Measurements from ENCODE around the gene ZNF554.
A peak's percentile ranks its signal among the peaks of the same experiment; 100 is the strongest.

Gene ZNF554

GRCh38 chr19:2867025-2867991 is 47.6 kb downstream of the ZNF554 start, which contains the start of gene ZNF556:
Gene ZNF556 (plus strand): TSS chr19:2867335. CDS start chr19:2867422, 87 bp downstream.
- peak; percentile 100 for DNase-seq (ENCODE audit: low spot score)

- no peak for DNase-seq (ENCODE audit: low spot score)
Observed at GRCh38 chr19:2869618-2870017, 50.0 kb downstream of the ZNF554 start.

DNA sequence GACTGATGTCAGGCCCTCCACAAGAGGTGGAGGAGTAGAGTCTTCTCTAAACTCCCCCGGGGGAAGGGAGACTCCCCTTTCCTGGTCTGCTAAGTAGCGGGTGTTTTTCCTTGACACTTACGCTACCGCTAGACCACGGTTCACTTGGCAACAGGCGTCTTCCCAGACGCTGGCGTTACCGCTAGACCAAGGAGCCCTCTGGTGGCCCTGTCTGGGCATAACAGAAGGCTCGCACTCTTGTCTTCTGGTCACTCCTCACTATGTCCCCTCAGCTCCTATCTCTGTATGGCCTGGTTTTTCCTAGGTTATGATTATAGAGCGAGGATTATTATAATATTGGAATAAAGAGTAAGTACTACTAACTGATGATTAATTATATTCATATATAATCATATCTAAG is 52.5 kb downstream of the ZNF554 start:
- peak; percentile 20 for DNase-seq (ENCODE audit: low spot score)

DNA sequence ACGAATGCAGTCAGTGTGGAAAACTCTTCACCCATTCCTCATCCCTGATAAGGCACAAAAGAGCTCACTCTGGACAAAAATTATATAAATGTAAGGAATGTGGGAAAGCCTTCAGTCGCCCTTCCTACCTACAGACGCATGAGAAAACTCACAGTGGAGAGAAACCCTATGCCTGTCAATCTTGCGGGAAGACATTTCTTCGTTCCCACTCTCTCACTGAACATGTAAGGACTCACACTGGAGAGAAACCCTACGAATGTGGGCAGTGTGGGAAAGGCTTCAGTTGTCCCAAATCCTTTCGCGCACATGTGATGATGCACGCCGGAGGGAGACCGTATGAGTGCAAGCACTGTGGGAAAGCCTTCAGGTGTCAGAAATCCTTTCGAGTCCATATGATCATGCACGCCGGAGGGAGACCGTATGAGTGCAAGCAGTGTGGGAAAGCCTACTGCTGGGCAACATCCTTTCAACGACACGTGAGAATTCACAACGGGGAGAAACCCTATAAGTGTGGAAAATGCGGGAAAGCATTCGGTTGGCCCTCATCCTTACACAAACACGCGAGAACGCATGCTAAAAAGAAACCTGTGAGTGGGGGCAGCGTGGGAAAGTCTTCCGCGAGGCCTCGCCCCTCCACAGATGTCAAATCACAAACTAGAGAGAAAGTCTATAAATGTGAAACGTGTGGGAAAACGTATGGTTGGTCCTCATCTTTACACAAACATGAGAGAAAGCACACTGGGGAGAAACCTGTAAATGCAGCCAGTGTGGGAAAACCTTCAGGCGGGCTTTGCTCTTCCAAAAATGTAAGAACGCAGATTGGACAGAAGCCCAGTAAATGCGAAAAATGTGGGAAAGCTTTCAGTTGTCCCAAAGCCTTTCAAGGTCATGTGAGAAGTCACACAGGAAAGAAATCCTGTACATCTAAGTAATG is 58.0 kb downstream of the ZNF554 start:
- no peak for DNase-seq (ENCODE audit: low spot score)

GRCh38 chr19:2883686-2884439 is 64.2 kb downstream of the ZNF554 start:
- DNase-seq (ENCODE audit: low spot score), result no peak

GRCh38 chr19:2885736-2886135 is 66.1 kb downstream of the ZNF554 start:
- DNase-seq (ENCODE audit: low spot score), result no peak
